ENCODE results near the gene FBN3. TPM values are rescaled to one million over a fixed set of nuclear protein-coding genes. Genes with fewer than 3 reads are reported as not detected.

Gene FBN3
- total and polyA plus RNA-seq, 2 donors (not counting 1 experiment from before 2014, with no cell fraction given) = not detected

- TF ChIP-seq CTCF (IDR thresholded peaks at IDR 0.05) (no peak), EZH2 (IDR thresholded peaks at IDR 0.05; ENCODE audit: borderline replicate concordance, insufficient read depth, low read depth, low read length, poor library complexity, severe bottlenecking) (no peak)
- no peak overlapping the region for H3K4me3 Mint-ChIP-seq
- no peak overlapping the region for H3K9ac ChIP-seq (ENCODE audit: low read length)
Measured at GRCh38 chr19:8023371-8023770, 126.0 kb downstream of the FBN3 start.

GRCh38 chr19:8022275-8022674 lies 127.1 kb downstream of the FBN3 start:
- H3K27me3 Mint-ChIP-seq = no peaks in the 10 kb centered on the region
- H3K4me3 ChIP-seq (ENCODE audit: control extremely low read depth in 1 of 5, extremely low read depth in 1 of 5, insufficient read depth in 1 of 5, low read depth in 2 of 5, low read length in 4 of 5) = no peak overlapping the region
- intact Hi-C loops (cut with micrococcal nuclease) = no loop called here
- no peaks in the 10 kb centered on the region for H3K79me2 ChIP-seq (ENCODE audit: control insufficient read depth, insufficient read depth, low read length)
- peaks cover 3 to 10% of the 10 kb centered on the region in 2 donors for H3K4me1 ChIP-seq (ENCODE audit: control insufficient read depth in 2 of 2, insufficient read depth in 2 of 2, low read length in 2 of 2)
- no peak for TF ChIP-seq EZH2 (IDR thresholded peaks at IDR 0.05; ENCODE audit: borderline replicate concordance, insufficient read depth, low read depth, low read length, poor library complexity, severe bottlenecking)
- no peak for TF ChIP-seq CTCF (IDR thresholded peaks at IDR 0.05)
- ATAC-seq (ENCODE audit: low read depth) = no peak
- H3K9ac ChIP-seq (ENCODE audit: low read length) = no peak overlapping the region
- no peaks in the 10 kb centered on the region for H4K20me1 ChIP-seq (ENCODE audit: control insufficient read depth, insufficient read depth, low read length, poor library complexity, severe bottlenecking)
- no peaks in the 10 kb centered on the region for H3K36me3 ChIP-seq (replicated peaks in 1 of 2; ENCODE audit: control extremely low read depth in 1 of 2, control insufficient read depth in 1 of 2, extremely low read depth in 1 of 2, insufficient read depth in 2 of 2, low read length in 1 of 2)
- WGBS (ENCODE audit: insufficient coverage) = 100% methylated on average over 9 of the region's 13 CpGs
- no peak overlapping the region for H3K4me3 Mint-ChIP-seq
- H3K27me3 ChIP-seq (replicated peaks in 1 of 4; ENCODE audit: control extremely low read depth in 1 of 4, control insufficient read depth in 3 of 4, insufficient read depth in 4 of 4, low read length in 3 of 4) = no peaks in the 10 kb centered on the region
- no peaks in the 10 kb centered on the region for H3K9me3 Mint-ChIP-seq (ENCODE audit: insufficient read depth)
- no peak for DNase-seq
- no peaks in the 10 kb centered on the region for H3K9me3 ChIP-seq (ENCODE audit: control extremely low read depth in 1 of 3, control insufficient read depth in 2 of 3, insufficient read depth in 1 of 3, low read length in 2 of 3)
- CTCF ChIA-PET = no interaction called here
- no peak overlapping the region for H3K27ac Mint-ChIP-seq
- H3K27ac ChIP-seq (ENCODE audit: low read length in 2 of 2) = no peak overlapping the region
- POLR2A ChIA-PET = no interaction called here
- H3K4me2 ChIP-seq (replicated peaks; ENCODE audit: low read depth, low read length, poor library complexity, severe bottlenecking) = no peak overlapping the region
- no peak overlapping the region for H2AFZ ChIP-seq (ENCODE audit: insufficient read depth, low read depth, low read length, poor library complexity, severe bottlenecking)
- peaks cover 8% of the 10 kb centered on the region for H3K4me1 Mint-ChIP-seq

More at GRCh38 chr19:8023371-8023770, 126.0 kb downstream of the FBN3 start:
- Mint-ChIP-seq H3K4me1 (no peaks in the 10 kb centered on the region), H3K27ac (no peak overlapping the region), H3K9me3 (ENCODE audit: insufficient read depth) (no peaks in the 10 kb centered on the region), H3K27me3 (no peaks in the 10 kb centered on the region)
- POLR2A ChIA-PET = no interaction called here
- H3K4me2 ChIP-seq (replicated peaks; ENCODE audit: low read depth, low read length, poor library complexity, severe bottlenecking) = no peak overlapping the region
- H3K27ac ChIP-seq (ENCODE audit: low read length in 2 of 2) = no peak overlapping the region
- DNase-seq = no peak
- no peaks in the 10 kb centered on the region for H3K27me3 ChIP-seq (replicated peaks in 1 of 4; ENCODE audit: control extremely low read depth in 1 of 4, control insufficient read depth in 3 of 4, insufficient read depth in 4 of 4, low read length in 3 of 4)
- ATAC-seq (ENCODE audit: low read depth) = no peak
- intact Hi-C loops (cut with micrococcal nuclease) = no loop called here
- WGBS (ENCODE audit: insufficient coverage) = 100% methylated on average over 1 of the region's 5 CpGs
- CTCF ChIA-PET = no interaction called here
- no peak overlapping the region for H3K4me3 ChIP-seq (ENCODE audit: control extremely low read depth in 1 of 5, extremely low read depth in 1 of 5, insufficient read depth in 1 of 5, low read depth in 2 of 5, low read length in 4 of 5)
- no peaks in the 10 kb centered on the region for H3K4me1 ChIP-seq (ENCODE audit: control insufficient read depth in 2 of 2, insufficient read depth in 2 of 2, low read length in 2 of 2)
- H3K9me3 ChIP-seq (ENCODE audit: control extremely low read depth in 1 of 3, control insufficient read depth in 2 of 3, insufficient read depth in 1 of 3, low read length in 2 of 3) = no peaks in the 10 kb centered on the region
- no peaks in the 10 kb centered on the region for H3K36me3 ChIP-seq (replicated peaks in 1 of 2; ENCODE audit: control extremely low read depth in 1 of 2, control insufficient read depth in 1 of 2, extremely low read depth in 1 of 2, insufficient read depth in 2 of 2, low read length in 1 of 2)
- no peaks in the 10 kb centered on the region for H4K20me1 ChIP-seq (ENCODE audit: control insufficient read depth, insufficient read depth, low read length, poor library complexity, severe bottlenecking)
- H2AFZ ChIP-seq (ENCODE audit: insufficient read depth, low read depth, low read length, poor library complexity, severe bottlenecking) = no peak overlapping the region
- no peaks in the 10 kb centered on the region for H3K79me2 ChIP-seq (ENCODE audit: control insufficient read depth, insufficient read depth, low read length)

Data from B cell (primary cell).